WTC11 (cell line): Measurements from ENCODE around the gene EPX.

Experiments used
- RELA ChIP-seq: sonication (generic); formaldehyde crosslinking; IDR thresholded peaks from 2 replicates; pipeline ENCODE4 v1.8.1; 2022; ENCODE audit warnings: missing genetic modification reagents, mild to moderate bottlenecking, borderline replicate concordance
- TF ChIP-seq, protein P1 (sequence below): fragments of 200-600 bp; IDR thresholded peaks from 2 replicates; pipeline ENCODE4 v1.8.0; 2022; ENCODE audit warnings: antibody characterized with exemption
- TF ChIP-seq, protein P2 (sequence below): sonication (generic); formaldehyde crosslinking; IDR thresholded peaks from 2 replicates; pipeline ENCODE4 v1.8.0; 2022; ENCODE audit warnings: mild to moderate bottlenecking, missing genetic modification reagents
- TF ChIP-seq, protein P3 (sequence below): sonication (generic); formaldehyde crosslinking; IDR thresholded peaks from 2 replicates; pipeline ENCODE4 v1.8.0; 2022; ENCODE audit warnings: mild to moderate bottlenecking, missing genetic modification reagents

DNA sequence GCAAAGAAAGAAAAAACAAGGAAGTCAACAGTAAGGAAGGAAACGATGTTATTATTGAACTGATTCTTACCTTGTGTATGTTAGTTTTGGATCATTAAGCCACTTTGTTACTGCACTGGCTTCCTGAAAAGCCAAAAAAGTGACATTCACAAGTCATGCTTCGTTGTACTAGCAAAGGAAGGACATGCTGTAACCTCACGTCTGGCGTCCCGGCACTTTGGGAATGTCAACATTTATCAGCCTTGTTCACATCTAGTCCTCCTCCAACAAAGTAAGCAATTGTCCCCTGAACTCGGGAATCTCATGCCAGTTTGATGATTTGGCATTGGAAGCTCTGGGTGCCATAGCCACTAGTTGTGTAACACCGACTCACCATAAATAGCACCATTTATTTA is 27.3 kb downstream of the EPX start:
- TF ChIP-seq, protein P1, sequence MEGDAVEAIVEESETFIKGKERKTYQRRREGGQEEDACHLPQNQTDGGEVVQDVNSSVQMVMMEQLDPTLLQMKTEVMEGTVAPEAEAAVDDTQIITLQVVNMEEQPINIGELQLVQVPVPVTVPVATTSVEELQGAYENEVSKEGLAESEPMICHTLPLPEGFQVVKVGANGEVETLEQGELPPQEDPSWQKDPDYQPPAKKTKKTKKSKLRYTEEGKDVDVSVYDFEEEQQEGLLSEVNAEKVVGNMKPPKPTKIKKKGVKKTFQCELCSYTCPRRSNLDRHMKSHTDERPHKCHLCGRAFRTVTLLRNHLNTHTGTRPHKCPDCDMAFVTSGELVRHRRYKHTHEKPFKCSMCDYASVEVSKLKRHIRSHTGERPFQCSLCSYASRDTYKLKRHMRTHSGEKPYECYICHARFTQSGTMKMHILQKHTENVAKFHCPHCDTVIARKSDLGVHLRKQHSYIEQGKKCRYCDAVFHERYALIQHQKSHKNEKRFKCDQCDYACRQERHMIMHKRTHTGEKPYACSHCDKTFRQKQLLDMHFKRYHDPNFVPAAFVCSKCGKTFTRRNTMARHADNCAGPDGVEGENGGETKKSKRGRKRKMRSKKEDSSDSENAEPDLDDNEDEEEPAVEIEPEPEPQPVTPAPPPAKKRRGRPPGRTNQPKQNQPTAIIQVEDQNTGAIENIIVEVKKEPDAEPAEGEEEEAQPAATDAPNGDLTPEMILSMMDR: no peak
- TF ChIP-seq, protein P2, sequence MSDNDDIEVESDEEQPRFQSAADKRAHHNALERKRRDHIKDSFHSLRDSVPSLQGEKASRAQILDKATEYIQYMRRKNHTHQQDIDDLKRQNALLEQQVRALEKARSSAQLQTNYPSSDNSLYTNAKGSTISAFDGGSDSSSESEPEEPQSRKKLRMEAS (CRISPR knock-in tag): no peak
- no peak for TF ChIP-seq RELA (CRISPR knock-in tag)
- TF ChIP-seq, protein P3, sequence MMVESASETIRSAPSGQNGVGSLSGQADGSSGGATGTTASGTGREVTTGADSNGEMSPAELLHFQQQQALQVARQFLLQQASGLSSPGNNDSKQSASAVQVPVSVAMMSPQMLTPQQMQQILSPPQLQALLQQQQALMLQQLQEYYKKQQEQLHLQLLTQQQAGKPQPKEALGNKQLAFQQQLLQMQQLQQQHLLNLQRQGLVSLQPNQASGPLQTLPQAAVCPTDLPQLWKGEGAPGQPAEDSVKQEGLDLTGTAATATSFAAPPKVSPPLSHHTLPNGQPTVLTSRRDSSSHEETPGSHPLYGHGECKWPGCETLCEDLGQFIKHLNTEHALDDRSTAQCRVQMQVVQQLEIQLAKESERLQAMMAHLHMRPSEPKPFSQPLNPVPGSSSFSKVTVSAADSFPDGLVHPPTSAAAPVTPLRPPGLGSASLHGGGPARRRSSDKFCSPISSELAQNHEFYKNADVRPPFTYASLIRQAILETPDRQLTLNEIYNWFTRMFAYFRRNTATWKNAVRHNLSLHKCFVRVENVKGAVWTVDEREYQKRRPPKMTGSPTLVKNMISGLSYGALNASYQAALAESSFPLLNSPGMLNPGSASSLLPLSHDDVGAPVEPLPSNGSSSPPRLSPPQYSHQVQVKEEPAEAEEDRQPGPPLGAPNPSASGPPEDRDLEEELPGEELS: no peak
